C4-2B (cell line): ENCODE measurements around the gene YIF1B.

Source experiments
- CTCF ChIP-seq: fragments of 450-650 bp; conservative IDR thresholded peaks from 2 replicates; pipeline ENCODE4 v1.5.1; 2017; ENCODE audit warnings: mild to moderate bottlenecking
- ZFX ChIP-seq: fragments of 450-650 bp; IDR thresholded peaks from 2 replicates; pipeline ENCODE4 v1.6.1; 2017

- TF ChIP-seq CTCF = no peak
- TF ChIP-seq ZFX = no peak
Observed at GRCh38 chr19:38346837-38347236, 31.1 kb upstream of the YIF1B start.
